Measurements from ENCODE around the gene NEURL4. TPM values are rescaled to one million over a fixed set of nuclear protein-coding genes. Genes with fewer than 3 reads are reported as not detected.
"Not testable (repeated sequence)": the region's sequence is repeated elsewhere in the genome, so short reads cannot be mapped to it uniquely, and the experiment has no call there.

The NEURL4 gene
- polyA plus RNA-seq = 28.7 TPM
- long read RNA-seq, donor 1, partial matches to known transcripts = 5 of 5 reads
- long read RNA-seq, donor 1, other reads (novel, unspliced or antisense) = 0 of 5 reads
- long read RNA-seq, donor 2, partial matches to known transcripts = 0 of 1 reads
- long read RNA-seq, donor 2, other reads (novel, unspliced or antisense) = 0 of 1 reads
- long read RNA-seq, donor 3 = 0 reads
- long read RNA-seq, donor 4, partial matches to known transcripts = 0 of 1 reads
- long read RNA-seq, donor 4, other reads (novel, unspliced or antisense) = 0 of 1 reads
- long read RNA-seq, donor 5 = 0 reads
- long read RNA-seq, donor 6 = 0 reads
- long read RNA-seq, donor 7 = 0 reads
- long read RNA-seq, donor 8, partial matches to known transcripts = 0 of 3 reads
- long read RNA-seq, donor 8, other reads (novel, unspliced or antisense) = 0 of 3 reads
- long read RNA-seq, donor 9 = 0 reads
- long read RNA-seq, donor 10 = 0 reads
- long read RNA-seq, donor 11, partial matches to known transcripts = 0 of 1 reads
- long read RNA-seq, donor 11, other reads (novel, unspliced or antisense) = 0 of 1 reads

DNA sequence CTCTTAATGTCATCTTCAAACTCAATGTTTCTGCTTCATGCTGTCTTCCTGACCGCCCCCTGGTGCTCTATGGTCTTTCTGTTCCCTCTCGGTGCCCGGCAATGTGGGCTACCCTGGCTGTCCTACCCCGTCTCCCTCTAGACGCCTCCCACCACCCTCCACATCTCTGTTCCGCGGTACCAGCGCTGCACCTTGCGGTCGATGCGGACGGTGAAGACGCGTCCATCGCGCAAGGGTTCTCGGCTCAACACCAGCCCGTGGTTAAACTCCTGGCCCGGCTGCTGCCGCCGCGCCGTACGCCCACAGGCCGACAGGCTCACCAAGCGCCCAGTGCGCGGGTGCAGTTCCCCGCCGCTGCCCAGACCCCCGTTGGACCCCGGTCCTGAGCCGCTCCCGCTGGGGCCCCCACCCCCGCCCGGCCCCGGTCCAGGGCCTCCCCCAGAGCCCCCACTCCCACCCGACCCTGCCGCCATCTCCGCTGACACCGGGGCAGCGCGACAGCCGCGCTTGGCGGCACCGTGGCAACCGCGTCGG is at the start of gene NEURL4:
NEURL4 (minus strand) TSS at position 496 of the 534 bp plus-strand sequence; CDS start at position 473, 23 bp downstream.
- no peaks in the 10 kb centered on the region for H3K9me3 ChIP-seq (ENCODE audit: control insufficient read depth, low read depth, low read length)
- H3K4me3 ChIP-seq (ENCODE audit: low read length) = peak within 1 kb of the TSS; percentile 59
- peak within 1 kb of the TSS; percentile 73 for H3K27ac ChIP-seq (ENCODE audit: low read length)
- no peak for DNase-seq
- no CpG with 5 or more reads among the region's 50 CpGs for WGBS (ENCODE audit: insufficient coverage, low lambda C conversion rate)
- H3K4me1 ChIP-seq (ENCODE audit: control insufficient read depth, insufficient read depth, low read length) = peaks cover 16% of the 10 kb centered on the region
- H3K36me3 ChIP-seq (ENCODE audit: control insufficient read depth, insufficient read depth, low read length) = peaks cover 28% of the 10 kb centered on the region
- peaks cover 2% of the 10 kb centered on the region for H3K27me3 ChIP-seq (ENCODE audit: control insufficient read depth, insufficient read depth, low read length)

- peaks cover 5% of the 10 kb centered on the region for H3K4me1 ChIP-seq (ENCODE audit: control insufficient read depth, insufficient read depth, low read length)
- no peaks in the 10 kb centered on the region for H3K9me3 ChIP-seq (ENCODE audit: control insufficient read depth, low read depth, low read length)
- H3K27me3 ChIP-seq (ENCODE audit: control insufficient read depth, insufficient read depth, low read length) = no peaks in the 10 kb centered on the region
- no CpG with 5 or more reads among the region's 2 CpGs for WGBS (ENCODE audit: insufficient coverage, low lambda C conversion rate)
- H3K4me3 ChIP-seq (ENCODE audit: low read length) = no peak overlapping the region
- DNase-seq = no peak
- no peaks in the 10 kb centered on the region for H3K36me3 ChIP-seq (ENCODE audit: control insufficient read depth, insufficient read depth, low read length)
- no peak overlapping the region for H3K27ac ChIP-seq (ENCODE audit: low read length)
Observed at GRCh38 chr17:7374353-7374752, 45.2 kb upstream of the NEURL4 start.

- 80% methylated on average over 1 of the region's 4 CpGs for WGBS (ENCODE audit: insufficient coverage, low lambda C conversion rate)
- H3K27me3 ChIP-seq (ENCODE audit: control insufficient read depth, insufficient read depth, low read length) = peaks cover 2% of the 10 kb centered on the region
- no peak overlapping the region for H3K27ac ChIP-seq (ENCODE audit: low read length)
- H3K4me3 ChIP-seq (ENCODE audit: low read length) = no peak overlapping the region
- DNase-seq = no peak
- H3K4me1 ChIP-seq (ENCODE audit: control insufficient read depth, insufficient read depth, low read length) = peaks cover 5% of the 10 kb centered on the region
- no peaks in the 10 kb centered on the region for H3K9me3 ChIP-seq (ENCODE audit: control insufficient read depth, low read depth, low read length)
- no peaks in the 10 kb centered on the region for H3K36me3 ChIP-seq (ENCODE audit: control insufficient read depth, insufficient read depth, low read length)
Observed at GRCh38 chr17:7370853-7371252, 41.7 kb upstream of the NEURL4 start.

GRCh38 chr17:7369825-7370224 is 40.7 kb upstream of the NEURL4 start:
- 60% methylated on average over 3 of the region's 5 CpGs for WGBS (ENCODE audit: insufficient coverage, low lambda C conversion rate)
- peaks cover 5% of the 10 kb centered on the region for H3K4me1 ChIP-seq (ENCODE audit: control insufficient read depth, insufficient read depth, low read length)
- H3K27me3 ChIP-seq (ENCODE audit: control insufficient read depth, insufficient read depth, low read length) = peaks cover 2% of the 10 kb centered on the region
- H3K36me3 ChIP-seq (ENCODE audit: control insufficient read depth, insufficient read depth, low read length) = no peaks in the 10 kb centered on the region
- no peak overlapping the region for H3K4me3 ChIP-seq (ENCODE audit: low read length)
- no peak overlapping the region for H3K27ac ChIP-seq (ENCODE audit: low read length)
- peak; percentile 56 to 66 for DNase-seq
- no peaks in the 10 kb centered on the region for H3K9me3 ChIP-seq (ENCODE audit: control insufficient read depth, low read depth, low read length)

- H3K4me3 ChIP-seq (ENCODE audit: low read length); H3K36me3 ChIP-seq (ENCODE audit: control insufficient read depth, insufficient read depth, low read length); H3K27me3 ChIP-seq (ENCODE audit: control insufficient read depth, insufficient read depth, low read length); H3K9me3 ChIP-seq (ENCODE audit: control insufficient read depth, low read depth, low read length); H3K4me1 ChIP-seq (ENCODE audit: control insufficient read depth, insufficient read depth, low read length); DNase-seq; H3K27ac ChIP-seq (ENCODE audit: low read length): not testable (repeated sequence)
- 100% methylated on average over 1 of the region's 5 CpGs for WGBS (ENCODE audit: insufficient coverage, low lambda C conversion rate)
Observed at GRCh38 chr17:7368599-7368994, 39.5 kb upstream of the NEURL4 start.

DNA sequence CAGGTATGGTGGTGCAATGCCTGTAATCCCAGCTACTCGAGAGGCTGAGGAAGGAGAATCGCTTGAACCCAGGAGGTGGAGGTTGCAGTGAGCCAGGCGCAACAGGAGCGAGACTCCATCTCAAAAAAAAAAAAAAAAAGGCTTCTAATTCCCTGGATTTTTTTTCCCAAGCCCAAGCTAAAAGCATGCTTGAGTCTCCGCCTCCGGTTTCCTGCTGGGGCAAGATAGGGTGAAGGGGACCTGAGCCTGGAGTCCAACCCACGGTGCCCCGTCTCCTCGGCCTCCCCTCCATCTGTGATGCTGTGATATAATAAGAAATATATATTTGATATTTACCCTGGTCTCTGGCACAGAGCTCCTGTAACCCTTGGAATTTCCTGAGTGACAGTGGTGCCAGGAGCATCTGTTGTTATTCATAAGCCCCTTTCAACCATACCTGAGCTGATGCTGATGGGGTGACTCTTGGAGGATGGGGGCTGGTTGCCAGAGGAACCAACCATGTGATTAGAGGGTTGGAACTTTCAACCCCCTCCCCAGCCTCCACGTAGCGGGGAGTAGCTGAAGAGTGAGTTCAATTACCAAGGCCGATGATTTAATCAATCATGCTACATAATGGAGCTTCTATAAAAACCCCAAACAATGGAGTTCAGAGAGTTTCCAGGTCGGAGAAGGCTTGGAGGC is 38.9 kb upstream of the NEURL4 start:
- Histone ChIP-seq H3K4me3 (ENCODE audit: low read length) (no peak overlapping the region), H3K27me3 (ENCODE audit: control insufficient read depth, insufficient read depth, low read length) (peaks cover 2% of the 10 kb centered on the region), H3K27ac (ENCODE audit: low read length) (no peak overlapping the region), H3K4me1 (ENCODE audit: control insufficient read depth, insufficient read depth, low read length) (peaks cover 5% of the 10 kb centered on the region), H3K36me3 (ENCODE audit: control insufficient read depth, insufficient read depth, low read length) (no peaks in the 10 kb centered on the region), H3K9me3 (ENCODE audit: control insufficient read depth, low read depth, low read length) (no peaks in the 10 kb centered on the region)
- no CpG with 5 or more reads among the region's 13 CpGs for whole genome bisulfite sequencing (ENCODE audit: insufficient coverage, low lambda C conversion rate)
- no peak for DNase-seq

- Histone ChIP-seq H3K27me3 (ENCODE audit: control insufficient read depth, insufficient read depth, low read length) (peaks cover 2% of the 10 kb centered on the region), H3K27ac (ENCODE audit: low read length) (no peak overlapping the region), H3K4me1 (ENCODE audit: control insufficient read depth, insufficient read depth, low read length) (peaks cover 5% of the 10 kb centered on the region), H3K4me3 (ENCODE audit: low read length) (no peak overlapping the region), H3K9me3 (ENCODE audit: control insufficient read depth, low read depth, low read length) (no peaks in the 10 kb centered on the region), H3K36me3 (ENCODE audit: control insufficient read depth, insufficient read depth, low read length) (no peaks in the 10 kb centered on the region)
- no CpG with 5 or more reads among the region's 8 CpGs for WGBS (ENCODE audit: insufficient coverage, low lambda C conversion rate)
- no peak for DNase-seq
Observed at GRCh38 chr17:7367083-7367482, 37.9 kb upstream of the NEURL4 start.

DNA sequence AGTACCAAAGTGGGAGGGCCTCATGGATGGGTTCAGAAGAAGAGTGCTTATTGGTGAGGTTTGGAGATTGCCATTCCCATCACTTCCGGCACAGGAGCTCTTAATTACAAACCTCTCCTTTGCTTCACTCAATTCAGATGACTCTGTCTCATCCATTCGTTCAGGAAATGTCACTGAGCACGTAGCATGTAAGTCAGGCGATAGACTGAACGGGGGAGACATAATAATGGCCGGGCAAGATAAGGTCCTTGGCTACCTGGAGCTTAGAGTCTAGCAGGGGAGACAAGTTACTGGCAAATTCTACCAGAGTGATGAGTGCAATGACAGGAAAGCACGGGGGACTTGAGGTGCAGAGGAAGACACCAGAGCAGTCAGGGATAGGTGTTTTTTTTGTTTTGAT is 36.8 kb upstream of the NEURL4 start:
- H3K27me3 ChIP-seq (ENCODE audit: control insufficient read depth, insufficient read depth, low read length); H3K9me3 ChIP-seq (ENCODE audit: control insufficient read depth, low read depth, low read length); H3K27ac ChIP-seq (ENCODE audit: low read length); H3K36me3 ChIP-seq (ENCODE audit: control insufficient read depth, insufficient read depth, low read length); H3K4me1 ChIP-seq (ENCODE audit: control insufficient read depth, insufficient read depth, low read length); H3K4me3 ChIP-seq (ENCODE audit: low read length); DNase-seq: not testable (repeated sequence)
- WGBS (ENCODE audit: insufficient coverage, low lambda C conversion rate) = no CpG with 5 or more reads among the region's 7 CpGs

- WGBS (ENCODE audit: insufficient coverage, low lambda C conversion rate) = no CpG with 5 or more reads among the region's 6 CpGs
- H3K4me1 ChIP-seq (ENCODE audit: control insufficient read depth, insufficient read depth, low read length) = no peaks in the 10 kb centered on the region
- no peak overlapping the region for H3K27ac ChIP-seq (ENCODE audit: low read length)
- H3K27me3 ChIP-seq (ENCODE audit: control insufficient read depth, insufficient read depth, low read length) = peaks cover 5% of the 10 kb centered on the region
- H3K9me3 ChIP-seq (ENCODE audit: control insufficient read depth, low read depth, low read length) = no peaks in the 10 kb centered on the region
- no peak overlapping the region for H3K4me3 ChIP-seq (ENCODE audit: low read length)
- H3K36me3 ChIP-seq (ENCODE audit: control insufficient read depth, insufficient read depth, low read length) = no peaks in the 10 kb centered on the region
- no peak for DNase-seq
Observed at GRCh38 chr17:7363311-7363710, 34.2 kb upstream of the NEURL4 start.

GRCh38 chr17:7361906-7362305 is 32.8 kb upstream of the NEURL4 start:
- no peaks in the 10 kb centered on the region for H3K36me3 ChIP-seq (ENCODE audit: control insufficient read depth, insufficient read depth, low read length)
- H3K27me3 ChIP-seq (ENCODE audit: control insufficient read depth, insufficient read depth, low read length) = peaks cover 4% of the 10 kb centered on the region
- H3K27ac ChIP-seq (ENCODE audit: low read length) = no peak overlapping the region
- no peak for DNase-seq
- H3K4me1 ChIP-seq (ENCODE audit: control insufficient read depth, insufficient read depth, low read length) = no peaks in the 10 kb centered on the region
- no peak overlapping the region for H3K4me3 ChIP-seq (ENCODE audit: low read length)
- no CpG with 5 or more reads among the region's 3 CpGs for WGBS (ENCODE audit: insufficient coverage, low lambda C conversion rate)
- H3K9me3 ChIP-seq (ENCODE audit: control insufficient read depth, low read depth, low read length) = no peaks in the 10 kb centered on the region

Measured in large intestine (tissue), 12 donors.